ENCODE measurements around the gene ANTKMT.

DNA sequence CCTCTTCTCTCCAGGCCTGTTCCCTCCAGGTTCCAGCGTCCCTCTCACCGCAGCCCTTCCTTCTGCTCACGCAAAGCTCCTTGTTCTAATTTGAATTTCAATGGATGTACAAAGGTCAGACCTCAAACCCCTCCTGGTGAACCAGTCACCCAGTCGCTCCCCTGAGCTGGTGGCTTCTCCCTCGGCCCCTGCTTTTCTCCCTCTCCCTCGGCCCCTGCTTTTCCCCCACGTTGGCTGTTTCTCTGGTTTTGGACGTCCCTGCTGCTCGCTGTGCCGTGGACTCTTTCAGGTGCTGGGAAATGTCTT lies 31.0 kb downstream of the ANTKMT start:
- TF ChIP-seq, protein P1, sequence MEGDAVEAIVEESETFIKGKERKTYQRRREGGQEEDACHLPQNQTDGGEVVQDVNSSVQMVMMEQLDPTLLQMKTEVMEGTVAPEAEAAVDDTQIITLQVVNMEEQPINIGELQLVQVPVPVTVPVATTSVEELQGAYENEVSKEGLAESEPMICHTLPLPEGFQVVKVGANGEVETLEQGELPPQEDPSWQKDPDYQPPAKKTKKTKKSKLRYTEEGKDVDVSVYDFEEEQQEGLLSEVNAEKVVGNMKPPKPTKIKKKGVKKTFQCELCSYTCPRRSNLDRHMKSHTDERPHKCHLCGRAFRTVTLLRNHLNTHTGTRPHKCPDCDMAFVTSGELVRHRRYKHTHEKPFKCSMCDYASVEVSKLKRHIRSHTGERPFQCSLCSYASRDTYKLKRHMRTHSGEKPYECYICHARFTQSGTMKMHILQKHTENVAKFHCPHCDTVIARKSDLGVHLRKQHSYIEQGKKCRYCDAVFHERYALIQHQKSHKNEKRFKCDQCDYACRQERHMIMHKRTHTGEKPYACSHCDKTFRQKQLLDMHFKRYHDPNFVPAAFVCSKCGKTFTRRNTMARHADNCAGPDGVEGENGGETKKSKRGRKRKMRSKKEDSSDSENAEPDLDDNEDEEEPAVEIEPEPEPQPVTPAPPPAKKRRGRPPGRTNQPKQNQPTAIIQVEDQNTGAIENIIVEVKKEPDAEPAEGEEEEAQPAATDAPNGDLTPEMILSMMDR (IDR thresholded peaks at IDR 0.05 in 8 of 11, conservative IDR thresholded peaks at IDR 0.05 in 3 of 11) = no peak
- TF ChIP-seq POLR2AphosphoS5 (IDR thresholded peaks at IDR 0.05) = no peak
- TF ChIP-seq POLR2A (IDR thresholded peaks at IDR 0.05) = no peak
